Eye (tissue), 1 donor: ENCODE results near the gene ZIC3.
A peak's percentile ranks its signal among the peaks of the same experiment; 100 is the strongest.

Experiments used
- DNase-seq: peaks from one replicate; pipeline ENCODE4 v3.0.0-alpha.2; 2015

The ZIC3 gene

DNA sequence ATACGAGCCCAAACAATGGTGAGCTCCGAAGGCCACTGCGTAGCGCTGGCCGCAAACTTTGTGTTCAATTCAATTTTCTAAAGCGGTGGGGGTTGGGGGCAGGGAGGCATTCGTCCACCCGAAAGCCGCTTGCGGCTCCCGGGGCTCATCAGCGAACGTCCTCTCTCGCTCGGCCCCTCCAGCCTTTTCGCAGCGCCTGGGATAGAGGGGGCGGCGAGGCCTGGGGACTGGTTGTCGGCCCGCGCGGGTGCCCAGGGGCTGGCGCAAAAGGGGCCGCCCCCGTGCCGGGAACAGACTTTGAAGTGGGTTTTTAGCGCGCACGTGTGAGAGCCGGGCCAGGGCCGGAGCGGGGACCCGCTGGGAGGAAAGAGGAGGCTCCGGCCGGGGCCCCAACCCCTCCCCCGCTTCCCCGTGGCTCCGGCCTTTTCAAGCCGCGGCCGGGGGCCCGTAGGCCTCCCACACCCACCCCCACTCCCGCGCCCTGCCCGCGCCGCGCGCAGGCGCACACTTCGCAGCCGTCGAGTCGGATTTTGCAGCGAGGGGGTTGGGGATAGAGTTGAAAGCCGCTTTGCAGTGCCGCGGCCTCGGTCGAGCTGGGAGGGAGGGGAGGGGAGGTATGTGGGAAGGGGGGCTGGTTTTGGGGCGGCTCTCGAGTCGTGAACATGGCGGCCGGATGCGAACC lies 8.3 kb downstream of the ZIC3 start:
- peak; percentile 83 for DNase-seq

DNA sequence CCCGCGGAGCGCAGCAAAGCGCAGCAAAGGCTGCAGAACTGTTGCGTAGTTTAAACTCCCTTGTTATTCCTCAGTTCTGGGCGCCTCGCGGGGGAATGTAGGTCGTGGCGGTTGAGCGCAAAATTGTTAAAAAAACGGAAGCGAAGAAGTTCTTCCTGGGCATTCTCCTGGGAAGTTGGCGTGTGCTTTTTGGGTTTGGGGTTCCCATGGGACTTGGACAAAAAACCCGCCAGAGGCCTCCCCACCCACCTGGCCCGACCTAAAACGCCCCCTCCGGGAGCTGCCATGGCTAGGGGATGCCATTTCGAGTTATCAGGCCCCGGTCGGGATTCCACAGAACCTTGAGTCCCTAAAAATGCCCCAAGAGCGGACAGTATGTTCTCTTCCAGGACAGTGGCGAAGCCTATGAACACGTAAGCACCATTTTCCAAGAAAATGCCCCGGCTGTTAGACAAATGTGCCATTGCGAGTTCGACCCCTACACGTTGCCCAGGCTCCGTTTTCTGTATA lies 8.9 kb downstream of the ZIC3 start:
- DNase-seq = peak; percentile 64

DNA sequence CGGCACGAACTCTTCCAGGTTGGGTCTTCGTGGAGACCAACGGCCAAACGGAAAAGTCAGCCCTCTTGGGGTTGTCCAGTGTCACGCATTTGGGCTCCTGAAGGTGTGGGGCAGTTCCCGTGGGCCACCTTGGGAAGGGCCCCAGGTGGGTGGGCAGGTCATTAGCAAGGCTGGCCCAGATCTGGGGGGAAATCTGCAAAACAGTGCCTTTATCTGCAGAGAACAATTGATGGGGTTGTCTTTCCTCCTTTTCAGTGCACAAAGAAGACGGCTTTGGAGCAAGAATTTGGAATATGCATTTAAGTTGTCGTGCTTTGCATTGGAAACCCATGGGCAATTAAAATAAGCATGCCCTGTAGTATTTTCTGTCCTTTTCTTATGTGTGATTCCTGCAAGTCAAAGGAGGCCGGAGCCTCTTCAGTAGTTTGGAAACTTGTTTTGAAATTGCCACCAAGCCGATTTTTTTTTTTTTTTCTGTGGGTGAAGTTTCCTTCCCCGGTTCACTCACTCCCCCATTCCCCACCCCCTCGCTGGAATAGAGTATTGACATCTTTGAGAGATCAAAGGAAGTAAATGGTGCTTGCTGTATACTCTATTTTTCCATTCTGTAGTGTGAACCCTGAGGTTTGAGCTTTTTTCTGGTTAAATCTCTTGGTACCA lies 9.8 kb downstream of the ZIC3 start:
- no peak for DNase-seq

DNA sequence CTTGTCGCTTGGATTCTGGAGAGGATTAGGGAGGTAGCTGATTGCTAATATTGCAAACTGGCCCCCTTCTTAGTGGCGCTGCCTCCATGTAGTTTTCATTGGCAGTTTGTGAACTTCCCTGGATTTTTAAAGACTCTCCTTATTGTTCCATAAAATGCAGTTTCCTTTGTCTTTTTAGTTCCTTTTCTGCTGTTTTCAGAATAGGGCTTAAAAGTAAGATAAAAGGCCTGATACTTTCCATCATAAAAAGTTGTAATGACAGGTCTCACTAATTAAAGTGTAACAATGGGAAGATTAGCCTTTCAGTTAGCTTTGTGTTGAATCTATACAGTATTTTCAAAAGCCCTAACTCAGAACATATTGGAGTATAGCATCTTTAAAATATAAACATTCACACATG lies 21.2 kb downstream of the ZIC3 start:
- no peak for DNase-seq

DNA sequence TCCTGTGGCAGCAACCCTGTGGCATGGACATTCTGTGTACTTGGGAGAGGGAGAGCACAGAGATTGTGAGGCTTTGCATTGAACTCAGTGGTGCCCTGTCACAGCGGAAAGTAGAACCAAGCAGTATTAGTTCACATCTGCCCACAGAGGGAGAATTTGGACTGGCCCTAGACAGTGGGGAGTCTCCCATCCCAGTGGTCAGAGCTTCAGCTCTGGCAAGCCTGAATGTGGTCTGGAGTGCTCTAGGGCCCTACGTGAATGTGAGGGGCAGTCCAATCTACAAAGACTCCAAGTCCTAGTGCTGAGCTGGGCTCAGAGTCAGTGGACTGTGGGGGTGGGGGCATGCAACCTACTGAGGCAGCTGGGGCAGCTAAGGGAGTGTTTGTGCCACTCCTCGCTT lies 34.8 kb downstream of the ZIC3 start:
- no peak for DNase-seq
